Esophagus squamous epithelium (tissue), 5 donors: ENCODE results near the gene SHOC2. TPM values are rescaled to one million over a fixed set of nuclear protein-coding genes. Genes with fewer than 3 reads are reported as not detected.
A peak's percentile ranks its signal among the peaks of the same experiment; 100 is the strongest.

Experiments
- DNase-seq: peaks from one replicate; lab custom pipeline; 2025; lab: John Stamatoyannopoulos, UW
- H3K27ac ChIP-seq, 4 donors: fragments of 200-600 bp; sonication (generic); one replicate each; pipeline ENCODE4 v1.5.1; 2016 to 2019; ENCODE audit warnings: mild to moderate bottlenecking in 1 of 4
- H3K27me3 ChIP-seq, 4 donors: fragments of 200-600 bp; sonication (generic); 1 replicate in 3 of 4; 2 replicates in 1 of 4; pipeline versions ENCODE4 v1.5.1 to v1.6.0; 2017 to 2021; ENCODE audit warnings: antibody characterized with exemption in 1 of 4
- H3K36me3 ChIP-seq, 3 donors: fragments of 200-600 bp; sonication (generic); one replicate each; pipeline ENCODE4 v1.5.1; 2016 to 2019
- H3K4me1 ChIP-seq, 3 donors: fragments of 200-600 bp; sonication (generic); one replicate each; pipeline ENCODE4 v1.5.1; 2017 to 2019
- H3K4me3 ChIP-seq, 4 donors: fragments of 200-600 bp; sonication (generic); 1 replicate in 3 of 4; 2 replicates in 1 of 4; pipeline ENCODE4 v1.5.1; 2016 to 2019; ENCODE audit warnings: mild to moderate bottlenecking in 2 of 4, moderate library complexity in 1 of 4
- H3K9me3 ChIP-seq, 3 donors: fragments of 200-600 bp; sonication (generic); one replicate each; pipeline ENCODE4 v1.5.1; 2016 to 2019
- POLR2A ChIP-seq, 4 donors: fragments of 450-650 bp; IDR thresholded peaks; one replicate each; pipeline ENCODE4 v1.6.1; 2017; ENCODE audit warnings: antibody characterized with exemption in 4 of 4, mild to moderate bottlenecking in 4 of 4, moderate library complexity in 3 of 4
- WGBS, 2 donors: methylation state at CpG; one replicate each; pipeline ENCODE4 v1.1.5; 2018; 5-methylcytosine and 5-hydroxymethylcytosine counted together
- intact Hi-C: fragments of 100-400 bp; cut with DNase I; formaldehyde crosslinking; loops from one replicate; pipeline ENCODE4 v1.15.0; 2022
- total RNA-seq, 4 donors: library from RNA; depleted of rRNA; stranded (reverse); fragments of >200 nt; gene quantifications; one replicate each; pipeline ENCODE4 v1.1.0, GENCODE V29; 2016
- TF ChIP-seq, protein P1 (sequence below), 6 experiments: fragments of 450-650 bp in 4 of 6; fragments of 200-600 bp in 2 of 6; sonication (generic) in 2 of 6; IDR thresholded peaks; one replicate each; pipeline ENCODE4 v1.5.1; 2016 to 2019; ENCODE audit warnings: antibody characterized with exemption in 6 of 6, mild to moderate bottlenecking in 4 of 6, moderate library complexity in 4 of 6
- donor health status: DM: yes; HTN: yes; CAD: no.

The SHOC2 gene
- total RNA-seq, 4 donors from 2014 or later, result 24.8 to 59.5 (median 43.0) TPM

DNA sequence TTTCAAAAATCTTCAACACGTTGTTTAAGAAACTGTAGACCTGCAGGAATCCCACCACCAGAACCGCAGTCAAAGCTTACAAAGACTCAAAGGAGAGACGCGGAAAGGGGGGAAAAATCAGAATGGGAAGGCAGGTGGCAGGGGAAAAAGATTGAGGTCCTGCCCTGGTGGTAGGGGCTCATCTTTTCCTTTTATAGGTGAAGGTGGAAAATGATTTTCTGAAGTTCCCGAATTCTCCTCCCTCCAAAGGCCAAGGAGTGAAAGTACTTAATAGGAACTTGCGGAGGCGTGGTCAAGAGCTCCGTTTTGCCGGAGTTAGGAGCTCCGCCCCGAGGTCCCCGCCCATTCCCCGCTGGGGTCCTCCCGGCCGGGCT, 1.1 kb upstream of the SHOC2 start:
- Histone ChIP-seq H3K27ac (peak overlapping the region; percentile 95 to 99 (median 99)), H3K36me3 (no peaks in the 10 kb centered on the region), H3K4me3 (peak overlapping the region; percentile 49 to 94 (median 86)), H3K27me3 (no peaks in the 10 kb centered on the region), H3K9me3 (no peaks in the 10 kb centered on the region), H3K4me1 (peaks cover 7 to 40% (median 12%) of the 10 kb centered on the region in 3 donors)
- intact Hi-C loops, result no loop called here
- WGBS, 2 donors, result 0 to 1% methylated on average over 7 of the region's 15 CpGs
- no peak for DNase-seq
- TF ChIP-seq, protein P1, sequence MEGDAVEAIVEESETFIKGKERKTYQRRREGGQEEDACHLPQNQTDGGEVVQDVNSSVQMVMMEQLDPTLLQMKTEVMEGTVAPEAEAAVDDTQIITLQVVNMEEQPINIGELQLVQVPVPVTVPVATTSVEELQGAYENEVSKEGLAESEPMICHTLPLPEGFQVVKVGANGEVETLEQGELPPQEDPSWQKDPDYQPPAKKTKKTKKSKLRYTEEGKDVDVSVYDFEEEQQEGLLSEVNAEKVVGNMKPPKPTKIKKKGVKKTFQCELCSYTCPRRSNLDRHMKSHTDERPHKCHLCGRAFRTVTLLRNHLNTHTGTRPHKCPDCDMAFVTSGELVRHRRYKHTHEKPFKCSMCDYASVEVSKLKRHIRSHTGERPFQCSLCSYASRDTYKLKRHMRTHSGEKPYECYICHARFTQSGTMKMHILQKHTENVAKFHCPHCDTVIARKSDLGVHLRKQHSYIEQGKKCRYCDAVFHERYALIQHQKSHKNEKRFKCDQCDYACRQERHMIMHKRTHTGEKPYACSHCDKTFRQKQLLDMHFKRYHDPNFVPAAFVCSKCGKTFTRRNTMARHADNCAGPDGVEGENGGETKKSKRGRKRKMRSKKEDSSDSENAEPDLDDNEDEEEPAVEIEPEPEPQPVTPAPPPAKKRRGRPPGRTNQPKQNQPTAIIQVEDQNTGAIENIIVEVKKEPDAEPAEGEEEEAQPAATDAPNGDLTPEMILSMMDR (IDR thresholded peaks at IDR 0.05), result no peak
- no peak for TF ChIP-seq POLR2A (IDR thresholded peaks at IDR 0.05)

DNA sequence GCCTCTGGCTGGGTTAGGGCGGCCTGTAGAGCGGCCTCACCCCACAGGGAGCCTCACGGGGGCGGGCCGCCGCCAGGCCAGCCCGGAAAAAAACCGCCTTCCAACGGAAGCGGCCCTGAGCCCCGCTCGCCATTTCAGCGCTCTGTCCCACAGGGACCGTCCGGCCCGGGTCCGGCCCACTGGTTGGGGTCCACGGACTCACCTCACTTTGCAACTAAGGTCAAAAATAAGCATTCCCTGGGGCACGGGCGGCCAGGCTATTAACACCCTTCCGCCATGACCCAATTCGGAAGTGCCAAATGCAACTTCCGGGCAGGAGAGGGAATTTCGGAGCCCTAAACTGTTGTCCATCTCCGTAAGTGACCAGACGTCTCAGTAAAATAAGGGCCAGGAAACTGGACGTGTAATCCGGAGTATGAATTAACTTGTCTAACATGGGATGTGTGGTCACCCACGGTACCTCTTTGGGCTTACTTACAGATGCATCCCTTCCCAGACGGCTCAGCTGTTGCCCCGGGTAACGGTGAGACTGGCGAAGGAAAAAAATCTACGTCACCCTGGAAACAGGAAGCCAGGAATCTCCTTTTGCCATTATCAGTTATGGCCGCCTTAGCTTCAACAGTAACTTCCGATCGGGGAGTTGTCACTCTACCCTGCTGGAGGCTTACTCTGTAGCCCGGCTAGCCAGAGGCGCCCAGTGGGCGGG, 608 bp upstream of the SHOC2 start, which contains the start of gene BBIP1:
Gene BBIP1, minus strand, starts transcription at position 538 of the 706 bp plus-strand sequence. CDS start 1,023 bp downstream, outside the sequence.
- DNase-seq, result peak; percentile 79
- Histone ChIP-seq H3K4me3 (peak within 1 kb of the TSS; percentile 49 to 94 (median 86)), H3K27ac (peak within 1 kb of the TSS; percentile 95 to 99 (median 99)), H3K36me3 (no peaks in the 10 kb centered on the region), H3K27me3 (no peaks in the 10 kb centered on the region), H3K9me3 (no peaks in the 10 kb centered on the region), H3K4me1 (peaks cover 7 to 45% (median 16%) of the 10 kb centered on the region in 3 donors)
- WGBS, 2 donors, result 0% methylated on average over 9 to 12 of the region's 40 CpGs
- peak in 3 of 4 donors; percentile 1 to 64 (median 45) for TF ChIP-seq POLR2A (IDR thresholded peaks at IDR 0.05)
- TF ChIP-seq, protein P1 (IDR thresholded peaks at IDR 0.05), result peak in 1 of 6 experiments; percentile 12
- intact Hi-C loops, result no loop called here

DNA sequence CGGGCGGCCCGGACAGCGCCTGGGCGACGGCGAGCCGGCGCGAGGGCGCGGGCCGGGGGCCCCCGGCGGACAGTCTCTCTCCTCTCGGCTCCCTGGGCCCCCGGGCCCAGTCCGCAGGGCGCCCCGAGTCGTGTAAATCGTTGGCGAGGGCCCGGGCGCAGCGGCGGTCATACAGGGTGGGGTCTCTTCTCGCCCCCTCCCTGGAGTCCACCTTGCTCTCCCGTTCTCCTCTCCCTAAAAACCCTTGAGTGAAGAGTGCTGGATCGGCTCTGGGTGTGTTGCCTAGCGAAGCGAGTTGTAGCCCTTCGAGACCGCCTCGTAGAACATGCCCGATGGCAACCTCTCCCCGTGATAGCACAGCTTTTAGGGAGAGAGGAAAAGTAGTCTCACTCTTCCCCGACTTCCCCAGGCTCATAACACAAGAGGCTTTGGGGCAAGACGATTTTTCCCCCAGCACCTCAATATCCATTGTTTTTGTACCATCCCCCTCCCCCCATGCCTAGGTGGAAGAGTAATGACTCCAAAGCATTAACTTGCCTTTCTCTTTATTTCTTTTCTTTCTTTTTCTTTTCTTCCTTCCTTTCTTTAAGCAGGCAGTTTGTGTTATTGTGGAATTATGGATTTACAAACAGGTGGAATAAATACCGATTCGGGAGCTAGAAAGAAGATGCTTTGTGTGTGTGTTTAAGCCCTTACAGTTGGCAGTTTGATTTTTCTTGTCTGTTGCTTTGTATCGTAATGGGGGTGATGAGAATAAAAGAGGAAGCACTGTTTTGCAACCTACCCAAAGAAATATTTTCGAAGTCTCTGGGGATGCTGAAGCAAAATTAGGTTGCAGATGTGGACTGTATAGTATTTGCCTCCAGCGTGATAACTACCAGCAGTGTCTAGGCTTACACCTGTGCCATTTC, 822 bp downstream of the SHOC2 start:
- WGBS, 2 donors, result 0 to 1% methylated on average over 16 of the region's 44 CpGs
- H3K9me3 ChIP-seq, result no peaks in the 10 kb centered on the region
- TF ChIP-seq POLR2A (IDR thresholded peaks at IDR 0.05), result no peak
- TF ChIP-seq, protein P1 (IDR thresholded peaks at IDR 0.05), result no peak
- intact Hi-C loops, result no loop called here
- peak overlapping the region; percentile 95 to 99 (median 99) for H3K27ac ChIP-seq
- no peak for DNase-seq
- H3K4me3 ChIP-seq, result peak overlapping the region; percentile 49 to 94 (median 86)
- H3K27me3 ChIP-seq, result no peaks in the 10 kb centered on the region
- H3K4me1 ChIP-seq, result peaks cover 7 to 55% (median 23%) of the 10 kb centered on the region in 3 donors
- H3K36me3 ChIP-seq, result no peaks in the 10 kb centered on the region

DNA sequence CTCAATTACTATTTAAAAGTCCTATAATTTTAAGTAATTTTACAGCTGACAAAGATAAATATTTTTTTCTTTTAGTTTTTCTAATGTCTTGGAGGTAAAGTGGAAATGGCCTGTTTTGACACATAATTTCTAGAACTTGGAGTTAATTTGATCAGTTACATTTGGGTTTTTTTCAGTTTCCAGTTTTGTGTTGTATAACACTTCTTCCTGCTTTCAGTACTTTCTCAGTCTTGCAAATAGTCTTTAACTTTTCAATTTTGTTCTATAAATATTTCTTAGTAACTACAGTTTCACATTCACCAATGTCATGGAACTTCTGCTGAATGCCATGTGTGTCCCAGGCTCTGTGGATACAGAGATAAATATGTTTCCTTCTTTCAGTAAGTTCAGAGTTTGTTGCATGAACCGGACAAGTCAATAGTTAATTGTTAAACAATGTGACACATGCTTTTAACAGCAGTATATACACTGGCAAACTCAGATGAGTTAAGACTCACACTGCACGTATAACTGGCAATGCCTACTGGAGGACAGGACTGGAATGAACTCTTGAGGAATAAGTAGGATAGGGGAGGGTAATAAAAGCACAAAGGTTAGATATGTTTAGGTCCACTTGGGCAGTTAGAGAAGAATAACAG, 4.6 kb downstream of the SHOC2 start:
- Histone ChIP-seq H3K4me1 (peaks cover 0 to 66% (median 17%) of the 10 kb centered on the region in 3 donors), H3K9me3 (no peaks in the 10 kb centered on the region), H3K36me3 (no peaks in the 10 kb centered on the region), H3K4me3 (no peak overlapping the region), H3K27me3 (no peaks in the 10 kb centered on the region), H3K27ac (no peak overlapping the region)
- intact Hi-C loops, result no loop called here
- no peak for TF ChIP-seq POLR2A (IDR thresholded peaks at IDR 0.05)
- TF ChIP-seq, protein P1 (IDR thresholded peaks at IDR 0.05), result no peak
- WGBS, 2 donors, result 46 to 70% methylated on average over 2 of the region's 2 CpGs
- DNase-seq, result no peak
